Transverse colon (tissue), 4 donors: ENCODE measurements around the gene CFAP299.

Experiments
- EP300 ChIP-seq: sonication (generic); formaldehyde crosslinking; IDR thresholded peaks from one replicate; pipeline ENCODE4 v1.6.1; 2017; ENCODE audit warnings: antibody characterized with exemption, low read depth
- POLR2A ChIP-seq: fragments of 450-650 bp; IDR thresholded peaks from one replicate; pipeline ENCODE4 v1.6.1; 2016; ENCODE audit warnings: antibody characterized with exemption, mild to moderate bottlenecking, moderate library complexity
- POLR2AphosphoS5 ChIP-seq, 3 donors: sonication (generic); formaldehyde crosslinking; IDR thresholded peaks; one replicate each; pipeline ENCODE4 v1.6.1; 2016; ENCODE audit warnings: antibody characterized with exemption in 3 of 3
- TF ChIP-seq, protein P1 (sequence below), 5 experiments: fragments of 200-600 bp in 3 of 5; fragments of 450-650 bp in 2 of 5; sonication (generic) in 3 of 5; IDR thresholded peaks; 1 replicate in 2 of 5; 2 replicates in 3 of 5; pipeline ENCODE4 v1.5.1; 2016 to 2017; ENCODE audit warnings: antibody characterized with exemption in 5 of 5, inconsistent platforms in 3 of 5, mild to moderate bottlenecking in 2 of 5, moderate library complexity in 1 of 5

- TF ChIP-seq, protein P1, sequence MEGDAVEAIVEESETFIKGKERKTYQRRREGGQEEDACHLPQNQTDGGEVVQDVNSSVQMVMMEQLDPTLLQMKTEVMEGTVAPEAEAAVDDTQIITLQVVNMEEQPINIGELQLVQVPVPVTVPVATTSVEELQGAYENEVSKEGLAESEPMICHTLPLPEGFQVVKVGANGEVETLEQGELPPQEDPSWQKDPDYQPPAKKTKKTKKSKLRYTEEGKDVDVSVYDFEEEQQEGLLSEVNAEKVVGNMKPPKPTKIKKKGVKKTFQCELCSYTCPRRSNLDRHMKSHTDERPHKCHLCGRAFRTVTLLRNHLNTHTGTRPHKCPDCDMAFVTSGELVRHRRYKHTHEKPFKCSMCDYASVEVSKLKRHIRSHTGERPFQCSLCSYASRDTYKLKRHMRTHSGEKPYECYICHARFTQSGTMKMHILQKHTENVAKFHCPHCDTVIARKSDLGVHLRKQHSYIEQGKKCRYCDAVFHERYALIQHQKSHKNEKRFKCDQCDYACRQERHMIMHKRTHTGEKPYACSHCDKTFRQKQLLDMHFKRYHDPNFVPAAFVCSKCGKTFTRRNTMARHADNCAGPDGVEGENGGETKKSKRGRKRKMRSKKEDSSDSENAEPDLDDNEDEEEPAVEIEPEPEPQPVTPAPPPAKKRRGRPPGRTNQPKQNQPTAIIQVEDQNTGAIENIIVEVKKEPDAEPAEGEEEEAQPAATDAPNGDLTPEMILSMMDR (IDR thresholded peaks at IDR 0.05): no peak
- no peak for TF ChIP-seq POLR2A
- TF ChIP-seq POLR2AphosphoS5 (IDR thresholded peaks at IDR 0.05): no peak
- no peak for TF ChIP-seq EP300
These were observed 242.5 kb downstream of the CFAP299 start for GRCh38 chr4:80578001-80578400.
